PC-9 (cell line): Measurements from ENCODE around the gene HIPK4.

Experiments
- CTCF ChIP-seq: fragments of 200-600 bp; sonication (generic); conservative IDR thresholded peaks from 2 replicates; pipeline ENCODE4 v1.6.1; 2017; ENCODE audit warnings: mixed run types, antibody characterized with exemption, mild to moderate bottlenecking, moderate library complexity
- EZH2 ChIP-seq: fragments of 200-600 bp; sonication (generic); IDR thresholded peaks from 2 replicates; pipeline ENCODE4 v1.8.0; 2017; ENCODE audit warnings: antibody characterized with exemption, low read depth

GRCh38 chr19:40383668-40384248, 6.2 kb downstream of the HIPK4 start:
- TF ChIP-seq EZH2 (no peak), CTCF (no peak)
